Ureter (tissue), 1 donor: Measurements from ENCODE around the gene ADCY3. TPM values are rescaled to one million over a fixed set of nuclear protein-coding genes. Genes with fewer than 3 reads are reported as not detected.
"Not testable (repeated sequence)": the region's sequence is repeated elsewhere in the genome, so short reads cannot be mapped to it uniquely, and the experiment has no call there.

Source experiments
- DNase-seq: peaks from one replicate; pipeline ENCODE4 v3.0.0-alpha.2; 2020; ENCODE audit warnings: low spot score
- total RNA-seq: library from RNA; stranded (reverse); gene quantifications from one replicate; pipeline ENCODE4 v1.2.4, GENCODE V29; 2023
- donor health status: DM: yes; HTN: yes; CAD: no.

Gene ADCY3
- total RNA-seq, 1 donor from 2014 or later, result 82.5 TPM

DNA sequence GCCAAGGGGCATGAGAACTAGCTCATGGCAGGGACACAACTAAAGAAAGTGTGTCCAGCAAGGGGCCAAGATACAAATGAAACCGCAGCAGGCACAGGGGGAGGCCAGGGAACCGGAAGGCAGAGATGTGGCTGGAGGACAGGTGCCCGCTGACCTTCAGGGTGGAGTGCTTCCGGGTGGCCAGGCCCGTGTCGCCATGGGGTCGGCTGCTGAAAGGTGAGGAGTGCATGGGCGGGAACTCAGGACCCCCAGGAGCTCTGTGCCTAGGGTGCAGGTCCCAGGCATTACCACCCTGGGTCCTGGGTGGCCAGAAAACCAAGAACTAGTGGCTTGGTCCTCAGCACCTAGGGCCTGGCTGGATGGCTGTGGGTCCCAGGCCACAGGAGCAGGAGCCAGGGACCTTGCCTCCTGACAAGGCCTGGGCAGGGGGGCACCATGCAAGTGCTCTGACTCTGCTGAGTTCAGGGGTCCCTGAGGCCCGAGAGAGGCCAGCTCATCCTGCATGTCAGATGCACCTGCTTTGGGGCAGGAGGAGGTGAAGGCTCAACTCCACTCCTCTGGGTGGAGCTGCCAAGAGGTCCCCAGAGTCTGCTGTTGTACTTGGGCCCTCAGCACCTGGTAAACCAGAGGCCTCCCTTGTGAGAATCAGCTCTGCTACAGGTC is 75.9 kb downstream of the ADCY3 start:
- DNase-seq, result no peak

- DNase-seq, result no peak
Observed at GRCh38 chr2:24843330-24843860, 76.6 kb downstream of the ADCY3 start.

GRCh38 chr2:24842081-24843050 is 77.7 kb downstream of the ADCY3 start:
- no peak for DNase-seq

- DNase-seq, result no peak
Observed at GRCh38 chr2:24840962-24841945, 78.8 kb downstream of the ADCY3 start.

DNA sequence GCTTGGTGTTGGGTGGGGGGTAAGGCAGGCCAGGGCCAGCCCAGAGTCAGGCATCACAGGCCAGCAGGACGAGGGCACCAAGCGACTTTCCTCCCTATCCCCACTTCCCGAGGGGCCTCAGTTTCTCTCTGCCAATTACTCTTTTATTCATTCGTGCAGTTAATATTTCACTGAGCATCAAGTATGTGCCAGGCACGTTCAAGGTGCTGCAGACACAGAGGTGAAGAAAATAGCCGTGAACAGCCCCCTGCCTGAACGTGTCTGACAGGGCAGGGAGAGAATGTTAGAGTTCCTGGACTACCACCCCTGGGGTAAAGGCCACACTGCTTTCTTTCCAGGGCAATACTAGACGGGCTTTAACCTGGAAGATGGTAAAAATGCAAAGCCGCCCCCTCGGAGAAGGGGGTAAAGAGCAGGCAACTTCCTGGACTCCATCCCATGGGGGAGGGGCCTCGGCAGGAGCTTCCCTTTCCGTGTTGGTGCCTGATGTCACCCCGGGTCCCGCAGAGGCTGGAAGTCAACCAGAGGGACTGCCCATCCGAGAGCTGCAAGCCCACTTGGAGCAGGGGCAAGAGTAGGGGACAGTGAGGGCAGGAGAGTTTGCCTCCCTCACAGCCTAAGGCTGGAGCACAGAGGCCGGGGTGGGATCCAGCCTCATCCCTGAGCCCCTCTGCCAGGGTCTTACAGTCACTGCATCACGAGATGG is 79.7 kb downstream of the ADCY3 start:
- DNase-seq, result no peak

GRCh38 chr2:24839729-24840128 is 80.3 kb downstream of the ADCY3 start:
- DNase-seq, result no peak

- no peak for DNase-seq
Observed at GRCh38 chr2:24838541-24838940, 81.5 kb downstream of the ADCY3 start.

GRCh38 chr2:24837996-24838513 is 82.0 kb downstream of the ADCY3 start:
- DNase-seq, result no peak

DNA sequence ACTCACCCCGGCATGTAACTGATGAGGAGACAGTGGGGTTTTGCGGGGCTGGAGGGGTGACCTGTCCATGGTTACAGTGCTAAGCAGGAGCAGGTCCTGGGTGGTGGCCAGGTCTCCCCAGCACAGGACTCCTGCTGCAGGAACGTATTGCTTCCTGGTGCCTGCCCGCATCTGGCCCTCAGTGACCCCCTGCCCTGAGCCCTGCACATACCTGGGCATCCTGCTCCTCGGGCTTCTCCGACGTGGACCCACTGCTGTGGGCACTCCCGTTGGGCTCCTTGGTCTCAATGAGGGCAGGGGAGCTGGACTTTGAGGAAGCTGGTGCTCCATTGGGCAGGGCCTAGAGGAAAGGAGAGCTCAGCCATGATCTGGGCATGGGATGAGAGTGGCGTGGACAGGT is 83.3 kb downstream of the ADCY3 start:
- DNase-seq, result no peak

- no peak for DNase-seq
Observed at GRCh38 chr2:24836206-24836605, 83.8 kb downstream of the ADCY3 start.

DNA sequence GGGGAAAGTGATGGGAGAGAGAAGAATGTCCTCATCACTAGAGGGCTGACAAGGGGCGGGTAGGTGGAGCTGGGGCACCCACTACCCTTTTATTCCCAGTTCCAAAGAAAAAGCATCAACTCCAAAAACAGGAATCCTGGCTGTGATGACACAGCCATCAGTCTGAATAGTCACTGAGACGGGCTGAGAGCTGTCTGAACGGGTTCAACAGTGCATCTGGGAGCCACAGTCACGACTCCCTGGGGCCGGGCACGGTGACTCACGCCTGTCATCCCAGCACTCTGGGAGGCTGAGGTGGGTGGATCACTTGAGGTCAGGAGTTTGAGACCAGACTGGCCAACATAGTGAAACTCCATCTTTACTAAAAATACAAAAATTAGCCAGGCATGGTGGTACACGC is 84.6 kb downstream of the ADCY3 start:
- DNase-seq, result not testable (repeated sequence)

DNA sequence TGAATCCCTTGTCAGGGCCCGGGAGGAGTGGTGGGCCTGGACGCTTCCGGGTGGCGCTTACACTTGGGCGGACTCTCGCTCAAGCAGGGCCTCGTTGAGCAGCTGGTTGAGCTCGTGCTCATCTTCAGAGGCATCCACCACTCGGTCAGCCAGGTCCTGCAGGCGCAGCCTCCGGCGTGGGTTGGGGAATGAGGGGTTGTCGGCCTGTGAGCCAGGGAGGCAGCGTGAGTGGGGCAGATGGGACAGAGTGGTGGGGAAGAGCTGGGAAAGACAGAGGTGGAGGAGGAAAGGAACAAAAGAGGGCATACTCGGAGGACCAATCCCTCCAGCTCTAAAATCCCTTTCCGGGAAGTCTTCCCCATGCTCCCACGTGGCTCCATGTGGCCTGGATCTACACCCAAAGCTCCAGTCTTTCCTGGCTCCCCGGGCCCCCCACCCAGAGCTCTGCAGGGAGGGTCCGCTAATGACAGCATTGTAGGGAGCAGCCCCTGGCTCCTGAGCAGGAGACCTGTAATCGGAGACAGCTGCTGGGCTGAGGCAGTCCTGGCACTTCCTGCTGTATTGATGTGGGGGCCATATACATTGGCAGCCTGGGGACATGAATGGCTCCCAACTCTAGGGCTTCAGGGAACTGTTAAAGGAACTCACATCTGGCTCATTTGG is 85.2 kb downstream of the ADCY3 start:
- no peak for DNase-seq

DNA sequence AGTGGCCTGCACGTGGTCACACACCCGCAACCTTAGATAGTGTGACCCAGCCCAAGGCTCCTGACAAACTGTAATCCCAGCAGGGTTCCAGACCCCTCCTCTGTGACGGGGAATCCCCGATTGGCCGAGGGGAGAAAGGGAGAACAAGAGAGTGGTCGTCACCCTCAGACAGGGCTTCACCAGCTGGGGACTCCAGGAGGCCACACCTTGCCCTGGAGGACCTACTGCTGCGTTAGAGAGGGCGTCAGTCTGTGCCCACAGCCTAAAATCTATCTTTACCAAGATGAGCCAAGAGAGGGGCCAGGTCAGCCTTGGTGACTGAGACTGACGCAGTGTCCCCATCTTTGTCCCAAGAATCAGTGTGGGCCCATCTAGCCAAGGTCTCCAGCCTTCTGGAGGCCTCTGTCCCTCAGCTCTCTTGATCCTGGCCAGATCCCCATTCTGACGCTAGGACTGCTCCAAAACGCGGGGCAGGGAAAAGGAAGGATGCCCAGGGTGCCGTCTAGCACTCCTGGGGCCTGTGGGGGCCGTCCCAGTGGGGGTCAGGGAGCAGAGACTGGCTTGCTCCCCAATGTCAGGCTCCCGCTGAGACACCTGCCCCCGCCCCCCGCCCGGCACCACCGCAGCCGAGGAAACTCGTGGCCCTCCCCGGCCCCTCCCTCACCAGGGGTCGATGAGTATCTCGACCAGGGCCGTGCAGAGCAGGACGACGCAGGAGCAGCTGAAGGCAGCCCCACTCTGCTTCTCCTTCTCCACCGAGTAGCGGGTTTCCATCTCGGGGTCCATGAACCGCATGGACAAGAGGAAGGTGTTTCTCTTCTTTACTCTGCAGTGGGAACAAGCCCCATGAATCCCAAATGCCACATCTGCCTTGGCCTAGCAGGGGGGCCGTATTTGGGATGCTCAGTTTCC is 86.0 kb downstream of the ADCY3 start:
- no peak for DNase-seq

GRCh38 chr2:24832931-24833701 is 86.9 kb downstream of the ADCY3 start:
- no peak for DNase-seq

GRCh38 chr2:24832521-24832920 is 87.5 kb downstream of the ADCY3 start:
- no peak for DNase-seq

DNA sequence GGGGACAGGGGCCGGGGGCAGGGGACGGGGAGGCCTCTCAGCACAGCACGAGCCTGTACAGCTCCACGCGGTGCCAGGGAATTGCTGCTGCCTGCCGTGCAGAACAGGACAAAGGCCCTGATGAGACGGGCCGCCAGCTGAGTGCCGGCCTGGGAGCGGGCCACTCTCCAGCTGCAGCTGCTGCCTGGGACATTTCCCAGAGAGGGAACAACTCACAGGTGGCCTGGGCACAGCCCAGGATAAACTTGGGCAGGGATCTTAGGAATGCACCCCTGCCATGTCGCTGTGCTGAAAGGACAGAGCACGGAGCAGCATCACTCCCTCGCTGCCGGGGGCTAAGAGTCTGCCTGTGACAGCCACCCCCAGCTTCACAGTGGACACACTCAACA is 88.0 kb downstream of the ADCY3 start:
- no peak for DNase-seq

- DNase-seq, result no peak
Observed at GRCh38 chr2:24831221-24832072, 88.6 kb downstream of the ADCY3 start.
